ENCODE data around the gene NRDE2. TPM values are rescaled to one million over a fixed set of nuclear protein-coding genes. Genes with fewer than 3 reads are reported as not detected.

Gene NRDE2
- total RNA-seq, 1 experiment from 2014 or later: 12.1 TPM

DNA sequence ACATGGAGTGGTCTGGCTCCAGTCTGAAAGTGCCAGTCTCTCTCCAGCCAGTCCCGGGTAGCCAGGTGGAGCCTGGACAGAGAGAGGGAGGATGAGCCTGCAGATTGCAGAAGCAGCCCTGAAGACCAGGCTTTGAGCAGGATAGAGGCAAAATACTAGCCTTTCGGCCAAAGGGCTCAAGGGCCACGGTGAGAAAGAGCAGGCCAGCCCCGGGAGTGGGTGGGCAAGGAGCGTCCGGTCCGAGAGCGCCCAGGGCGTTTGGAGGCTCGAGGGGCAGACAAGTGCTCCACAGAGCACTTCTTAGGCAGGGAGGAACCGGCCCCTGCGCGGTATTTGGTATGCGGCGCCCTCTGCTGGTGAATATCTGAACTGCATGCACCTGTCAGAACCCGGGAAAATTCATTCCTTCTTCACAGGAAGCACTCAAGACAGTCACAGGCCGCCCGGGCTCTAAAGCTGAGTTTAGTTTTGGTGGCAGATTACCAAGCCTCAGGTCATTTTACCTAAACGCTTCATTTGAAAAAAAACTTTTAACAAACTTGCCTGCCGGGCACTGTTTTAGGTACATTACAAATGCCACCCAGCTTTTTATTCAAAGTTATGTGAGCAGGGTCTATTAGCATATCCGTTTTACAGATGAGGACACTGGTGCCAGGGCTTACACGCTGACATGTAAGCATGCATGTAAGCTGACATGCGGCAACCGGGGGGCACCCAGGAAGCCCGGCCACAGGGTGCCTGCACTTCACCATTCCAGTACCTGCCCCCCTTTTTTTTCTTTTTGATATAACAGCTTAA, 96.4 kb downstream of the NRDE2 start:
- Mint-ChIP-seq H3K4me3 (no peak overlapping the region), H3K9me3 (peaks cover 42% of the 10 kb centered on the region), H3K36me3 (peaks cover 26% of the 10 kb centered on the region), H3K4me1 (no peaks in the 10 kb centered on the region), H3K27ac (no peak overlapping the region), H3K27me3 (ENCODE audit: low read depth) (peaks cover 71% of the 10 kb centered on the region)
- POLR2A ChIA-PET: no interaction called here
- CTCF ChIA-PET: interaction anchor here (0.6 to 2.2 kb wide), 14 partner anchors 41 to 1068 kb away, joined by 3 to 15 read pairs (median 4); partner anchors contain the start of gene KCNK13
- ATAC-seq (peak; percentile 96), DNase-seq (ENCODE audit: low spot score) (peak; percentile 89)
- TF ChIP-seq TEAD1 (CRISPR knock-in tag; IDR thresholded peaks at IDR 0.05) (no peak), NR3C1 (CRISPR knock-in tag; conservative IDR thresholded peaks at IDR 0.05; ENCODE audit: low read depth) (no peak), ZNF671 (CRISPR knock-in tag; IDR thresholded peaks at IDR 0.05) (no peak), SMAD3 (CRISPR knock-in tag; IDR thresholded peaks at IDR 0.05; ENCODE audit: borderline replicate concordance) (no peak), PRRX2 (CRISPR knock-in tag; IDR thresholded peaks at IDR 0.05) (no peak), JAZF1 (CRISPR knock-in tag; IDR thresholded peaks at IDR 0.05) (no peak), NR1H2 (CRISPR knock-in tag; IDR thresholded peaks at IDR 0.05) (no peak), GTF2I (CRISPR knock-in tag; conservative IDR thresholded peaks at IDR 0.05) (0 out of 2 replicates have a peak, but pooled peaks have one; percentile 7), FOXP1 (CRISPR knock-in tag; IDR thresholded peaks at IDR 0.05; ENCODE audit: borderline replicate concordance) (peak; percentile 53; the same call in 1 of the 2 replicates), ESRRA (CRISPR knock-in tag; IDR thresholded peaks at IDR 0.05; ENCODE audit: borderline replicate concordance) (no peak), ZNF416 (CRISPR knock-in tag; IDR thresholded peaks at IDR 0.05) (no peak), ZNF396 (CRISPR knock-in tag; IDR thresholded peaks at IDR 0.05; ENCODE audit: borderline replicate concordance) (no peak), ZNF138 (CRISPR knock-in tag; conservative IDR thresholded peaks at IDR 0.05) (peak; percentile 68; the same call in 1 of the 2 replicates), TEAD4 (CRISPR knock-in tag; IDR thresholded peaks at IDR 0.05) (no peak), NR2C2 (CRISPR knock-in tag; IDR thresholded peaks at IDR 0.05) (no peak), ZNF317 (CRISPR knock-in tag; IDR thresholded peaks at IDR 0.05; ENCODE audit: borderline replicate concordance, low read depth) (no peak), GRHL2 (CRISPR knock-in tag; IDR thresholded peaks at IDR 0.05; ENCODE audit: insufficient replicate concordance, severe bottlenecking) (no peak), KAT7 (CRISPR knock-in tag; IDR thresholded peaks at IDR 0.05; ENCODE audit: borderline replicate concordance) (no peak)
- TF ChIP-seq, protein P1, sequence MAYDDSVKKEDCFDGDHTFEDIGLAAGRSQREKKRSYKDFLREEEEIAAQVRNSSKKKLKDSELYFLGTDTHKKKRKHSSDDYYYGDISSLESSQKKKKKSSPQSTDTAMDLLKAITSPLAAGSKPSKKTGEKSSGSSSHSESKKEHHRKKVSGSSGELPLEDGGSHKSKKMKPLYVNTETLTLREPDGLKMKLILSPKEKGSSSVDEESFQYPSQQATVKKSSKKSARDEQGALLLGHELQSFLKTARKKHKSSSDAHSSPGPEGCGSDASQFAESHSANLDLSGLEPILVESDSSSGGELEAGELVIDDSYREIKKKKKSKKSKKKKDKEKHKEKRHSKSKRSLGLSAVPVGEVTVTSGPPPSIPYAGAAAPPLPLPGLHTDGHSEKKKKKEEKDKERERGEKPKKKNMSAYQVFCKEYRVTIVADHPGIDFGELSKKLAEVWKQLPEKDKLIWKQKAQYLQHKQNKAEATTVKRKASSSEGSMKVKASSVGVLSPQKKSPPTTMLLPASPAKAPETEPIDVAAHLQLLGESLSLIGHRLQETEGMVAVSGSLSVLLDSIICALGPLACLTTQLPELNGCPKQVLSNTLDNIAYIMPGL (CRISPR knock-in tag; IDR thresholded peaks at IDR 0.05): 0 out of 2 replicates have a peak, but pooled peaks have one; percentile 39
- TF ChIP-seq, protein P2, sequence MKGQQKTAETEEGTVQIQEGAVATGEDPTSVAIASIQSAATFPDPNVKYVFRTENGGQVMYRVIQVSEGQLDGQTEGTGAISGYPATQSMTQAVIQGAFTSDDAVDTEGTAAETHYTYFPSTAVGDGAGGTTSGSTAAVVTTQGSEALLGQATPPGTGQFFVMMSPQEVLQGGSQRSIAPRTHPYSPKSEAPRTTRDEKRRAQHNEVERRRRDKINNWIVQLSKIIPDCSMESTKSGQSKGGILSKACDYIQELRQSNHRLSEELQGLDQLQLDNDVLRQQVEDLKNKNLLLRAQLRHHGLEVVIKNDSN (CRISPR knock-in tag; IDR thresholded peaks at IDR 0.05): peak; percentile 55; the same call in 1 of the 2 replicates
- TF ChIP-seq, protein P3, sequence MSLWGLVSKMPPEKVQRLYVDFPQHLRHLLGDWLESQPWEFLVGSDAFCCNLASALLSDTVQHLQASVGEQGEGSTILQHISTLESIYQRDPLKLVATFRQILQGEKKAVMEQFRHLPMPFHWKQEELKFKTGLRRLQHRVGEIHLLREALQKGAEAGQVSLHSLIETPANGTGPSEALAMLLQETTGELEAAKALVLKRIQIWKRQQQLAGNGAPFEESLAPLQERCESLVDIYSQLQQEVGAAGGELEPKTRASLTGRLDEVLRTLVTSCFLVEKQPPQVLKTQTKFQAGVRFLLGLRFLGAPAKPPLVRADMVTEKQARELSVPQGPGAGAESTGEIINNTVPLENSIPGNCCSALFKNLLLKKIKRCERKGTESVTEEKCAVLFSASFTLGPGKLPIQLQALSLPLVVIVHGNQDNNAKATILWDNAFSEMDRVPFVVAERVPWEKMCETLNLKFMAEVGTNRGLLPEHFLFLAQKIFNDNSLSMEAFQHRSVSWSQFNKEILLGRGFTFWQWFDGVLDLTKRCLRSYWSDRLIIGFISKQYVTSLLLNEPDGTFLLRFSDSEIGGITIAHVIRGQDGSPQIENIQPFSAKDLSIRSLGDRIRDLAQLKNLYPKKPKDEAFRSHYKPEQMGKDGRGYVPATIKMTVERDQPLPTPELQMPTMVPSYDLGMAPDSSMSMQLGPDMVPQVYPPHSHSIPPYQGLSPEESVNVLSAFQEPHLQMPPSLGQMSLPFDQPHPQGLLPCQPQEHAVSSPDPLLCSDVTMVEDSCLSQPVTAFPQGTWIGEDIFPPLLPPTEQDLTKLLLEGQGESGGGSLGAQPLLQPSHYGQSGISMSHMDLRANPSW (CRISPR knock-in tag; conservative IDR thresholded peaks at IDR 0.05; ENCODE audit: low read depth): no peak
- TF ChIP-seq, protein P4, sequence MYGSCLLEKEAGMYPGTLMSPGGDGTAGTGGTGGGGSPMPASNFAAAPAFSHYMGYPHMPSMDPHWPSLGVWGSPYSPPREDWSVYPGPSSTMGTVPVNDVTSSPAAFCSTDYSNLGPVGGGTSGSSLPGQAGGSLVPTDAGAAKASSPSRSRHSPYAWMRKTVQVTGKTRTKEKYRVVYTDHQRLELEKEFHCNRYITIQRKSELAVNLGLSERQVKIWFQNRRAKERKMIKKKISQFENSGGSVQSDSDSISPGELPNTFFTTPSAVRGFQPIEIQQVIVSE (CRISPR knock-in tag; IDR thresholded peaks at IDR 0.05; ENCODE audit: borderline replicate concordance): no peak
- TF ChIP-seq, protein P5, sequence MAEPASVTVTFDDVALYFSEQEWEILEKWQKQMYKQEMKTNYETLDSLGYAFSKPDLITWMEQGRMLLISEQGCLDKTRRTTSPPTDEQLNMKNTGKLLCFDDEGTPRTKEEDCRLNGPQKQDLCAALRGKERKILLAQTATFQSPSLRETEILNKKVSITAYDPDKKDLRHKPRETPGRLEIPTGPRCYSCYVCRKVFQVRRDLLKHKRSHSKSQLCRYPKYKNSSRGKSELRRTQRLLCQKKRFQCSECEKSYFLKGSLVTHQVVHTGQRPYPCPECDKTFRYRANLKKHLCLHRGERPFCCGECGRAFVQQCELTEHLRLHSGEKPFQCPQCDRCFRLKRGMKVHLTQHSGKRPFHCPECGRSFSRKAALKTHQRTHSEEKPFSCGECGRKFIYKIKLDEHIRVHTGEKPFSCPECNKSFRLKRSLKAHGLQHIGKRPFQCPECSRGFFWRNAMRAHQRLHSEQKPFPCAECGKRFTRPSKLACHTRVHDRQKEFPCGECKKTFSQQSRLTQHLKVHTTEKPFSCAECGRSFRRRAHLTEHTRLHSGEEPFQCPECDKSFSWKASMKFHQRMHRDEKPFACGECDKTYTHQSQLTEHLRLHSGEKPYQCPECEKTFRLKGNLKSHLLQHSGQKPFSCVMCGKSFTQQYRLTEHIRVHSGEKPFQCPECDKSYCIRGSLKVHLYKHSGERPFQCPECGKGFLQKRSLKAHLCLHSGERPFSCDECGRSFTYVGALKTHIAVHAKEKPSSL (CRISPR knock-in tag; conservative IDR thresholded peaks at IDR 0.05): no peak
- TF ChIP-seq, protein P6, sequence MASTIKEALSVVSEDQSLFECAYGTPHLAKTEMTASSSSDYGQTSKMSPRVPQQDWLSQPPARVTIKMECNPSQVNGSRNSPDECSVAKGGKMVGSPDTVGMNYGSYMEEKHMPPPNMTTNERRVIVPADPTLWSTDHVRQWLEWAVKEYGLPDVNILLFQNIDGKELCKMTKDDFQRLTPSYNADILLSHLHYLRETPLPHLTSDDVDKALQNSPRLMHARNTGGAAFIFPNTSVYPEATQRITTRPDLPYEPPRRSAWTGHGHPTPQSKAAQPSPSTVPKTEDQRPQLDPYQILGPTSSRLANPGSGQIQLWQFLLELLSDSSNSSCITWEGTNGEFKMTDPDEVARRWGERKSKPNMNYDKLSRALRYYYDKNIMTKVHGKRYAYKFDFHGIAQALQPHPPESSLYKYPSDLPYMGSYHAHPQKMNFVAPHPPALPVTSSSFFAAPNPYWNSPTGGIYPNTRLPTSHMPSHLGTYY (CRISPR knock-in tag; IDR thresholded peaks at IDR 0.05): no peak
- TF ChIP-seq, protein P7, sequence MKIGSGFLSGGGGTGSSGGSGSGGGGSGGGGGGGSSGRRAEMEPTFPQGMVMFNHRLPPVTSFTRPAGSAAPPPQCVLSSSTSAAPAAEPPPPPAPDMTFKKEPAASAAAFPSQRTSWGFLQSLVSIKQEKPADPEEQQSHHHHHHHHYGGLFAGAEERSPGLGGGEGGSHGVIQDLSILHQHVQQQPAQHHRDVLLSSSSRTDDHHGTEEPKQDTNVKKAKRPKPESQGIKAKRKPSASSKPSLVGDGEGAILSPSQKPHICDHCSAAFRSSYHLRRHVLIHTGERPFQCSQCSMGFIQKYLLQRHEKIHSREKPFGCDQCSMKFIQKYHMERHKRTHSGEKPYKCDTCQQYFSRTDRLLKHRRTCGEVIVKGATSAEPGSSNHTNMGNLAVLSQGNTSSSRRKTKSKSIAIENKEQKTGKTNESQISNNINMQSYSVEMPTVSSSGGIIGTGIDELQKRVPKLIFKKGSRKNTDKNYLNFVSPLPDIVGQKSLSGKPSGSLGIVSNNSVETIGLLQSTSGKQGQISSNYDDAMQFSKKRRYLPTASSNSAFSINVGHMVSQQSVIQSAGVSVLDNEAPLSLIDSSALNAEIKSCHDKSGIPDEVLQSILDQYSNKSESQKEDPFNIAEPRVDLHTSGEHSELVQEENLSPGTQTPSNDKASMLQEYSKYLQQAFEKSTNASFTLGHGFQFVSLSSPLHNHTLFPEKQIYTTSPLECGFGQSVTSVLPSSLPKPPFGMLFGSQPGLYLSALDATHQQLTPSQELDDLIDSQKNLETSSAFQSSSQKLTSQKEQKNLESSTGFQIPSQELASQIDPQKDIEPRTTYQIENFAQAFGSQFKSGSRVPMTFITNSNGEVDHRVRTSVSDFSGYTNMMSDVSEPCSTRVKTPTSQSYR (CRISPR knock-in tag; IDR thresholded peaks at IDR 0.05): no peak
